ENCODE measurements around the gene FAM216A.
"Not testable (repeated sequence)": the region's sequence is repeated elsewhere in the genome, so short reads cannot be mapped to it uniquely, and the experiment has no call there.

FAM216A gene

GRCh38 chr12:110501752-110502738 lies 33.4 kb downstream of the FAM216A start, which contains the start of the genes RAD9B and VPS29:
TSS of gene RAD9B (plus strand) at chr12:110502331. CDS start at chr12:110502338, 7 bp downstream.
TSS of gene VPS29 (minus strand) at chr12:110502111. CDS start at chr12:110502051, 60 bp downstream.
- peak; percentile 98 for DNase-seq

GRCh38 chr12:110503432-110503831 lies 34.8 kb downstream of the FAM216A start:
- DNase-seq, result no peak

GRCh38 chr12:110505332-110505731 lies 36.7 kb downstream of the FAM216A start:
- no peak for DNase-seq

- no peak for DNase-seq
These were observed 39.5 kb downstream of the FAM216A start for GRCh38 chr12:110508071-110508586.

- no peak for DNase-seq
These were observed 45.2 kb downstream of the FAM216A start for GRCh38 chr12:110513842-110514241.

- no peak for DNase-seq
These were observed 45.7 kb downstream of the FAM216A start for GRCh38 chr12:110514363-110514762.

GRCh38 chr12:110516995-110517394 lies 48.4 kb downstream of the FAM216A start:
- DNase-seq, result no peak

GRCh38 chr12:110518014-110518413 lies 49.4 kb downstream of the FAM216A start:
- DNase-seq, result not testable (repeated sequence)

GRCh38 chr12:110520876-110521712 lies 52.4 kb downstream of the FAM216A start:
- DNase-seq, result not testable (repeated sequence)

GRCh38 chr12:110528277-110528839 lies 59.7 kb downstream of the FAM216A start:
- no peak for DNase-seq

- DNase-seq, result no peak
These were observed 61.9 kb downstream of the FAM216A start for GRCh38 chr12:110530511-110530910.

- DNase-seq, result no peak
These were observed 63.2 kb downstream of the FAM216A start for GRCh38 chr12:110531741-110532333.

GRCh38 chr12:110532644-110533043 lies 64.0 kb downstream of the FAM216A start:
- no peak for DNase-seq

GRCh38 chr12:110533607-110534006 lies 65.0 kb downstream of the FAM216A start:
- no peak for DNase-seq

GRCh38 chr12:110534811-110535210 lies 66.2 kb downstream of the FAM216A start:
- no peak for DNase-seq

GRCh38 chr12:110536834-110537604 lies 68.4 kb downstream of the FAM216A start:
- no peak for DNase-seq

- DNase-seq, result no peak
These were observed 69.2 kb downstream of the FAM216A start for GRCh38 chr12:110537605-110538409.

GRCh38 chr12:110538869-110539622 lies 70.4 kb downstream of the FAM216A start:
- DNase-seq, result no peak
